ENCODE measurements around the gene EDRF1. TPM values are rescaled to one million over a fixed set of nuclear protein-coding genes. Genes with fewer than 3 reads are reported as not detected.

EDRF1 gene
- total and polyA plus RNA-seq, 2 donors from 2014 or later = 11.4 to 25.3 TPM

- TF ChIP-seq CTCF (IDR thresholded peaks at IDR 0.05; ENCODE audit: borderline replicate concordance, extremely low read depth, insufficient read depth) = no peak
- Histone ChIP-seq H3K4me3 (ENCODE audit: low read length in 3 of 3) (peak overlapping the region in 1 of 3 donors; percentile 5), H3K36me3 (ENCODE audit: control insufficient read depth in 2 of 3, insufficient read depth in 3 of 3, low read length in 3 of 3) (no peaks in the 10 kb centered on the region), H3K9me3 (ENCODE audit: control insufficient read depth in 2 of 3, insufficient read depth in 1 of 3, low read length in 3 of 3) (peaks cover 0 to 8% (median 0%) of the 10 kb centered on the region in 3 donors), H3K9ac (ENCODE audit: low read length in 3 of 3) (no peak overlapping the region), H3K27ac (ENCODE audit: low read depth in 2 of 2, low read length in 2 of 2) (no peak overlapping the region), H3K27me3 (ENCODE audit: control insufficient read depth, insufficient read depth, low read length) (no peaks in the 10 kb centered on the region), H3K4me1 (ENCODE audit: control insufficient read depth in 2 of 3, insufficient read depth in 2 of 3, low read depth in 1 of 3, low read length in 3 of 3) (peaks cover 4 to 7% (median 5%) of the 10 kb centered on the region in 3 donors)
- FAIRE-seq = no peak
- DNase-seq = peak in 2 of 5 donors; percentile 33 to 55
- intact Hi-C loops (cut with DNase I) = no loop called here
Measured at GRCh38 chr10:125783957-125784356, 64.4 kb downstream of the EDRF1 start.

GRCh38 chr10:125785791-125786190 lies 66.3 kb downstream of the EDRF1 start:
- H3K27ac ChIP-seq (ENCODE audit: low read depth in 2 of 2, low read length in 2 of 2) = no peak overlapping the region
- DNase-seq (no peak), FAIRE-seq (no peak)
- H3K9ac ChIP-seq (ENCODE audit: low read length in 3 of 3) = no peak overlapping the region
- H3K27me3 ChIP-seq (ENCODE audit: control insufficient read depth, insufficient read depth, low read length) = no peaks in the 10 kb centered on the region
- no peaks in the 10 kb centered on the region for H3K36me3 ChIP-seq (ENCODE audit: control insufficient read depth in 2 of 3, insufficient read depth in 3 of 3, low read length in 3 of 3)
- peaks cover 0 to 5% (median 4%) of the 10 kb centered on the region in 3 donors for H3K4me1 ChIP-seq (ENCODE audit: control insufficient read depth in 2 of 3, insufficient read depth in 2 of 3, low read depth in 1 of 3, low read length in 3 of 3)
- H3K4me3 ChIP-seq (ENCODE audit: low read length in 3 of 3) = no peak overlapping the region
- intact Hi-C loops (cut with DNase I) = no loop called here
- no peak for TF ChIP-seq CTCF (IDR thresholded peaks at IDR 0.05; ENCODE audit: borderline replicate concordance, extremely low read depth, insufficient read depth)
- no peaks in the 10 kb centered on the region for H3K9me3 ChIP-seq (ENCODE audit: control insufficient read depth in 2 of 3, insufficient read depth in 1 of 3, low read length in 3 of 3)

- no peaks in the 10 kb centered on the region for H3K9me3 ChIP-seq (ENCODE audit: control insufficient read depth in 2 of 3, insufficient read depth in 1 of 3, low read length in 3 of 3)
- no peak overlapping the region for H3K27ac ChIP-seq (ENCODE audit: low read depth in 2 of 2, low read length in 2 of 2)
- no peak for TF ChIP-seq CTCF (IDR thresholded peaks at IDR 0.05; ENCODE audit: borderline replicate concordance, extremely low read depth, insufficient read depth)
- no peak for FAIRE-seq
- peaks cover 0 to 5% (median 4%) of the 10 kb centered on the region in 3 donors for H3K4me1 ChIP-seq (ENCODE audit: control insufficient read depth in 2 of 3, insufficient read depth in 2 of 3, low read depth in 1 of 3, low read length in 3 of 3)
- intact Hi-C loops (cut with DNase I) = no loop called here
- H3K4me3 ChIP-seq (ENCODE audit: low read length in 3 of 3) = no peak overlapping the region
- H3K36me3 ChIP-seq (ENCODE audit: control insufficient read depth in 2 of 3, insufficient read depth in 3 of 3, low read length in 3 of 3) = peaks cover 0 to 7% (median 0%) of the 10 kb centered on the region in 3 donors
- H3K9ac ChIP-seq (ENCODE audit: low read length in 3 of 3) = no peak overlapping the region
- H3K27me3 ChIP-seq (ENCODE audit: control insufficient read depth, insufficient read depth, low read length) = no peaks in the 10 kb centered on the region
- DNase-seq = no peak
Measured at GRCh38 chr10:125788156-125789034, 68.9 kb downstream of the EDRF1 start.
